HG02798 (cell line): ENCODE measurements around the gene GPX3.

ENCODE experiments used
- ATAC-seq: cut with Tn5 transposase; IDR thresholded peaks from one replicate; pipeline ENCODE4 v1.9.1; 2021; ENCODE audit warnings: mild to moderate bottlenecking; ENCODE audit not compliant: unreplicated experiment, poor library complexity

Gene GPX3, protein sequence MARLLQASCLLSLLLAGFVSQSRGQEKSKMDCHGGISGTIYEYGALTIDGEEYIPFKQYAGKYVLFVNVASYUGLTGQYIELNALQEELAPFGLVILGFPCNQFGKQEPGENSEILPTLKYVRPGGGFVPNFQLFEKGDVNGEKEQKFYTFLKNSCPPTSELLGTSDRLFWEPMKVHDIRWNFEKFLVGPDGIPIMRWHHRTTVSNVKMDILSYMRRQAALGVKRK

DNA sequence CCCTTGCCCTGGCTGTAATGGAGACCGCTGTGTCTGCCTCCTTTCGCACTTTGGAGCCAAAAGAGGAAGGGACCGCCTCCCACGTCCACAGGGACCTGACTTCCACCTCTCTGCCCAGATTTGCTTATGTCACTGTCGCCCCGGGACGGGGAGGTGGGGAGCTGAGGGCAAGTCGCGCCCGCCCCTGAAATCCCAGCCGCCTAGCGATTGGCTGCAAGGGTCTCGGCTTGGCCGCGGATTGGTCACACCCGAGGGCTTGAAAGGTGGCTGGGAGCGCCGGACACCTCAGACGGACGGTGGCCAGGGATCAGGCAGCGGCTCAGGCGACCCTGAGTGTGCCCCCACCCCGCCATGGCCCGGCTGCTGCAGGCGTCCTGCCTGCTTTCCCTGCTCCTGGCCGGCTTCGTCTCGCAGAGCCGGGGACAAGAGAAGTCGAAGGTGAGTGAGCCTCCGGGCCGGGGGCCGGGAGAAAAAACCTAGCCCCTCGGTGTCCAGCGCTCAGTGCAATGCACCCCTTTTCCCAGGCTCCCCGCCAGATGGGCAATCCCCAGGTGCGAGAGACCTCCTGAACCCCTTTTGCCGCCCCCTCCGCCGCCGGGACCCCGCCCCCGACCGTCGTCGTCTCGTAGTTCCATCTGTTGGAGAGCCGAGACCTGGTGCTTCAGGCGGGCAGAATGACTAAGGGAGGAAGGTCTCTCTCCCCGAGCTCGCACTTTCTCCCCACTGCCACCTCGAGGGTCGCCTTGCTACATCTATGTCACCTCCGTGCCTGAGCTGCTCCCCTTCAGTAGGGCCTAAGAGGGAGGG, at the start of gene GPX3:
GPX3 (plus strand) TSS at position 288 of the 807 bp plus-strand sequence; CDS start at position 352, 64 bp downstream.
- ATAC-seq: peak; percentile 72

- ATAC-seq: no peak
These were observed 41.8 kb upstream of the GPX3 start for GRCh38 chr5:150978590-150978989.

GRCh38 chr5:150987746-150988145, 32.6 kb upstream of the GPX3 start:
- no peak for ATAC-seq

- no peak for ATAC-seq
These were observed 30.7 kb upstream of the GPX3 start for GRCh38 chr5:150989695-150990094.

DNA sequence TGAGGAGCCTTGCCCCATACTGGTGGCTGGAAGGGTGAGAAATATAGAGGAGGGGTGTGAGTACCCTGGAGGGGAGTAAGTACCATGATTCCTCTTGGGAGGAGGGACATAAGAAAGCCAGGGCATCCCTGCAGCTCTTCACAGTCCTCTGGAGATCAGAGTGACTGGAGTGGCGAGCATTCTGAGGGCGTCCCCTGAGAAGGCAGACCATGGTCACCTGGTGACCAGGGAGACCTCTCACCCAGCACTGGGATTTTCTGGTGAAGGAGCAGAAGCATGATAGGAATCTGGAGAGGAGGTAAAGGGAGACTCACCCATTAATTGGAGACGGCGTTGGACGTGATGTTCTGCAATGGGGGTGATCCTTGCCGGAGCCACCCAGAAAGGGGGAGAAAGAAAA, 27.7 kb upstream of the GPX3 start:
- ATAC-seq: no peak

GRCh38 chr5:150993422-150993821, 27.0 kb upstream of the GPX3 start:
- ATAC-seq: no peak

DNA sequence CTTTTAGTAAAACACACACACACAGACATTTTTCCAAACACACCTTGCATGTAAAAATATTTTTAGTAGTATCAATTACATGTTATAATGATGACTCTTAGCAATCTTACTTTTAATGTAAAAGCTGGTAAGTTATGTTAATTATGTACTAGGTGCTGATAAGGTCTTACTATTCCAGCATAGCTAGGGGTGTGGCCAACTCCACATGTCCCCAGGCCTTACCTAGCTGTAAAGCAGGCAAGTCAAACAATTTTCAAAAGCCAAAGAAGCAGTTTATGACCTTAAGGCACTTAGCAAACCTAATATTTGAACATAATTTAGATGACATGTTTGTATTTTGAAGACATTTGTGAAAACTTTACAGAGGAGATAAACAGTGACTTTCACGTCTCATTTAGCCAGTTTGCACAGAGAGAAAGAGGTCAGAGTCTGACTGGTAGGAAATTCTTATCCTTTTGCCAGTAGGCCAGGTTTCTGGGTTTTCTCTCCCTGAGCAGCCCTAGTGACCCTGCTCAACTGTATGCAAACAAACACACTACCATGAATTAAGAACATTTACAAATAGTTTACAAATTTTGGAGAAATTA, 26.5 kb upstream of the GPX3 start:
- no peak for ATAC-seq

GRCh38 chr5:150999704-151000442, 20.5 kb upstream of the GPX3 start:
- ATAC-seq: no peak

DNA sequence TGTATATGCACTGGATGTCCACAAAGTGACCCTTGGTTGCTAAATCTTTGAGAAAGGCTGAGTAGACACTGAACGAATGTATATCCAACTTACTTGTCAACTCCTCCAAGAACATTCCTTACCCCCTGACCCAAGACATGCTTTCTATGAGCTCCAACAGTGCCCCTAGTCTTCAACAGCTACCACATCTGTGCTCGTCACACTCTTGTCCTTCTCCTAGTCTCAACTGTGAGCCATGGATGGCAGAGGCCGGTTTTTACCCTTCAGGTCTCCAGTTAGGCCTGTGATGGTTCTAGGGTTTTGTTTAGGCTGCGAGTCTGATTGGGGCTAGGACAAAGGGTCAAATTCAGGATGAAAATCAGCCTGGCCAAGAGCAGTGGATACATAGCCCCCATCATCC, 19.0 kb upstream of the GPX3 start:
- no peak for ATAC-seq

GRCh38 chr5:151002250-151002649, 18.1 kb upstream of the GPX3 start:
- ATAC-seq: no peak

DNA sequence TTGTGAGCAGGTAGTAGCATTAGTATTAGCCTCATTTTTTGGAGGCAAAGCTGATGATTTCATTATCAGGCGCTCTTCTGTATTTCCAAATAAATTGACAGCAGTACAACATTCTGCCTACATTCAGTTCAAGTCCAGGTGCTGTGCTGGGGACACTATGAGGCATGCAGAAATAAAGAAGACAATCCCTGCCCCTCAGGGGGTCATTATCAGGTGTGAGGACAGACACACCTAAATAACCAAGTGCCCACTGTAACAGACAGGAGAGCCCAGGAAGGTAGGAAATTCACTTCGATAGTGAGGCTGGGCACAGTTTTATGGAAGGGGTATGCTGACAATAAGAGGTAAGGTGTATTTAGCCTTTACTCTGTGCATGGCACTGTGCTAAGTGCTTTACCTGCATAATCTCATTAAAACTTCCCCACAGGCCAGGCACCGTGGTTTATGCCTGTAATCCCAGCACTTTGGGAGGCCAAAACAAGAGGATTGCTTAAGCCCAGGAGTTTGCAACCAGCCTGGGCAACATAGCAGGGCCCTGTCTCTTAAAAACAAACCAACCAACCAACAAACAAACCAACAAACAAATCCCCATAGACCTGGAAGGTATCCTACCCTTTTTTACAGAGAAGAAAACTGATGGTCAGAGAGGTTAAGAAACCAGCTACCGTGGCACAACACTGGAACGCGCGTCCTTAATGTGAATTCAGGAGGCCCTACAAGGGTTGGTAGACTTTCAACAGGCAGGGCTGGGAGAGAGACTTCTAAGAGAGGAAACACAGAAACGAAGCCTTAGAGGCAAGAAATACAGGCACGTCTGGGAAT, 17.5 kb upstream of the GPX3 start:
- no peak for ATAC-seq

DNA sequence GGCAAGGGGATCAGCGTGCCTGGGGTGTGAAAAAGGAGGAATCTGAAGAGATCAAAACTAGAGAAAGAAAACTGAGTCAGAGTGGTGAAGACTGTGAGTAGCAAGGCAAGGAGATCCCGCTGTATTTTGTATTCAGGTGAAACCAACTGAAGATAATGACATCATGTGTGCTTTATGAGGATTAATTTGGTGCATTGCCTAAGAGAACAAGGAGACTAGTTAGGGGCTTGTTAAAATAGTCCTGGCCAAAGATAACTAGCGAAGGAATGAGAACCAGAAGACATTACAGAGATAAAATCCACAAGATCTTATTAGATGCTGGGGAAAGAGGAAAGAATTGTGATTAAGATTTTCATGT, 16.9 kb upstream of the GPX3 start:
- no peak for ATAC-seq

DNA sequence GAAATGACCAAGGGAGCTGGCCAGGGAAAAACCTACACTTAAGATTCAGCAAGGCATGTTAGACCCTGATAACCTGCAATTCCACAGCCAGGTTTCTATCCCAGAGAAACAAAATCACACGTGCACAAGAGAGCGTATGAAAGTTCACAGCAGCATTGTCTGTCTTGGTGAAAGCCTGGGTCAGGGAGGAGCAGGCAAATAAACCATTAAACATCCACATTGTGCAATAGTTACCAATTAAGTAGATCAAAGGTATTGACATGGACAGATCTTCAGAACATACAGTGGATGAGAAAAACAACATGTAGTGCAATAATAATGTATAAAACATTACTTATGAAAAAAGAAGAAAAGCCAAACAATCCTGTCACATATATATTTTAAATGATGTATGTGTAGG, 15.9 kb upstream of the GPX3 start:
- ATAC-seq: no peak

- no peak for ATAC-seq
These were observed 15.0 kb upstream of the GPX3 start for GRCh38 chr5:151005187-151005949.

DNA sequence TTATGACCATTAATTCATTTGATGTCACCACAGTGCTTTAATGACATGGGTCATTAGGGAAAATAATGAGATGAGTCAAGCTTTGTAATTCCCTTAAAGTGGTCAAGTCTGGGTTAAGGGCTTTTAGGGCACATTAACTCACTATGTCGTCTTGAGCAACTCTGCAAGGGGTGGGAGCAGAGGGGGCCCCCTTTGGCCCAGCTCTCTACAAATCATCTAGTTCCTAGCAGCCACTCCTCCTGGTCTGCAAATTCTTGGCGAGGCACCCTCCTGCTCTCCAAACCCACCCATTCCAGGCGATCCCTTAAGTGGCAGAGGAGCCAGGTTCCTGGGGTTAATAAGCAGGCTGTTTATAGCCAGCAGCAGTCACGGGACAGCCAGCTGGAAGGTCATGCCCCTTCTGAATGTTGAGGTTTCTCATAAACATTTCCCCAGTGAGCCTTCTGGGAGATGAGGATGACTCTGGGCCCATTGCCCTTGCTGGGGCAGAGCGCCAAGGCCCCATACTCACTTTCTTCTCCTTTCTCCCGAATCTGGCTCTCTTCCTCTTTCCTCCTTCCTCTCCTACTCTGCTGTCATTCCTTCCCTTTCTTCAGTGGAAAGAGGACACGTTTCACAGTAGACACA, 14.3 kb upstream of the GPX3 start:
- no peak for ATAC-seq

GRCh38 chr5:151006704-151007334, 13.6 kb upstream of the GPX3 start:
- ATAC-seq: no peak

DNA sequence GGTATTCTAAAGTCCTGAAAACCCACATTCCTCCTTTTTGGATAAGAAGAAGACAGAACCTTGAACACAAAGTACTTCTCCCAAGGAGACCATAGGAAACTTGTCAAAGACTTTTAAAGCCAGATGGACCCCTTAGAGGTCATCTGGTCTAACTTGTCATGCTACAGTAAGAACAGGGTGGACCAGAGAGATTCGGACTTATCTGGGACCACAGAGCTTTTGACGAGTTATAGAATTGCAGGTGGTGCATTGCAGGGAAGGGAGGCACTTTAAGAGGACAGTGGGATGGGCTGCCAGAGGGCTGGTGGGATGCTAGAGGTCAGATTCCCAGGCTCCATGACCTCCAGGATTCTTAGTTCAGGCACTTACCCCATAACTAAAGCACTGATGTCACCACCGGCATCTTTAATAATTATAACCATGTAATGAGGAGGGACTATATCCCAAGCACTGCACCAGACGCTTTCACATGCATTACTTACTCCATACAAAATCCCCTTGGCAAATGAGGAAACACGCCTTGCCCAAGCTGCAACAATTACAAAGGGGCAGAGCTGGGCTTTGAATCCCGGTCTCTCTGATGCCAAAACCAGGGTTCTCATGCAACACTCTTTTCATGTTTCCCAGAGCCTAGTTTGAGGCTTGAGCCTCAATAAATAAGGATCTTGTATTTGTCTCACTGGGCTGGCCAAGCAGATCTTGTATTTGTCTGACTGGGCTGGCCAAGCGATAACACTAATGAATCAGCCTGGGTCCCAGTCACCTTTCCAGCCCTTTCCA, 12.8 kb upstream of the GPX3 start:
- ATAC-seq: no peak

GRCh38 chr5:151008210-151008491, 12.2 kb upstream of the GPX3 start:
- ATAC-seq: no peak
